Measurements from ENCODE around the gene PDE6B. TPM values are rescaled to one million over a fixed set of nuclear protein-coding genes. Genes with fewer than 3 reads are reported as not detected.

Gene PDE6B
- total RNA-seq, 1 experiment from 2014 or later: 10.8 TPM

DNA sequence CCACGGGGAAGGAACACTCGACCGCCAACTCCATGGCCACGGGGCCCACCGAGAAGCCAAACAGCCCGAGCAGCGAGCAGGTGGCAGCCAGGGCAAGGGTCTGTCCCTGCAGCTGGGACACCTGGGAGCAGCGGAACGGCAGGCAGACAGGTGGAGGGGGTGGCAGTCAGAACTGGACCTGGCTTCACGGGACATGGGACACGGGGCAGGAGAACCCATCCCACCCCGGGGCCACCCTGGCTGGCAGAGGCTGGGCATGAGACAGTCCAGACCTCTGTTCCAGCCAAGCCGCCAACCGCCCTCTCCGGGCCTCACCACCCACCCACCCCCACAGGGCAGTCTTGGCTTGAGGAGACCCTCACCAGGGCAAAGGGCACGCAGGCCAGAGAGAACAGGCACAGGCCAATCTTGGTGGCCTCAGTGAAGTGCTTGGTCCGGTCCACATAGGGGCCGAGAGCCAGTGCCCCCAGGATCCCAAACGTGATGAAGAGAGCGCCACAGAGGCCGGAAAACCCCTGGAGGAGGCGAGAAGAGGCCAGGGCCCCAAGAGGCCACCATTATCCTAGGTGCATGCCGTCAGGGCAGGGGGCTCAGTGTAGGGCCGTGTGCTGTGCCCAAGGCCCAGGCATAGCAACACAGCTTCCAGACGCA lies 58.0 kb downstream of the PDE6B start:
- no peak overlapping the region for H4K91ac ChIP-seq (ENCODE audit: insufficient read length, low read depth, low read length)
- H3T11ph ChIP-seq (ENCODE audit: low read length): no peak overlapping the region
- H3K23ac ChIP-seq (ENCODE audit: insufficient read length, low read depth, low read length): no peak overlapping the region
- H2BK20ac ChIP-seq (ENCODE audit: low read depth, low read length, poor library complexity, severe bottlenecking): no peak overlapping the region
- peaks cover 0 to 3% (median 0%) of the 10 kb centered on the region in 3 experiments; a peak in 2 of 7 replicates for H3K36me3 Mint-ChIP-seq (ENCODE audit: insufficient read depth in 1 of 3, low read depth in 3 of 3)
- no peak overlapping the region for H3K27ac ChIP-seq (ENCODE audit: insufficient read length, low read depth, low read length)
- H3K27me3 Mint-ChIP-seq (ENCODE audit: low read depth): peaks cover 10% of the 10 kb centered on the region
- H3K18ac ChIP-seq (ENCODE audit: insufficient read length, low read depth, low read length): no peak overlapping the region
- H3K4me2 ChIP-seq (ENCODE audit: insufficient read depth, insufficient read length, low read length): no peak overlapping the region
- no peaks in the 10 kb centered on the region for H3K4me1 ChIP-seq (ENCODE audit: insufficient read depth, low read length)
- no peaks in the 10 kb centered on the region for H3K9me3 ChIP-seq (ENCODE audit: control insufficient read depth, low read depth, low read length)
- H3K4me1 Mint-ChIP-seq: peaks cover 6 to 24% of the 10 kb centered on the region in 2 experiments
- peak; percentile 30 for DNase-seq
- no peak overlapping the region for H3K56ac ChIP-seq (ENCODE audit: insufficient read length, low read depth, low read length)
- H3K9ac ChIP-seq (ENCODE audit: extremely low read depth, insufficient read length, low read length): no peak overlapping the region
- no peak overlapping the region for H2BK12ac ChIP-seq (ENCODE audit: insufficient read length, low read depth, low read length)
- H3K9me3 Mint-ChIP-seq: no peaks in the 10 kb centered on the region; a peak in 1 of 5 replicates
- no peak overlapping the region for H2AK5ac ChIP-seq (ENCODE audit: insufficient read length, low read length)
- peaks cover 5% of the 10 kb centered on the region for H3K23me2 ChIP-seq (ENCODE audit: insufficient read length, low read depth, low read length, poor library complexity, severe bottlenecking)
- no peak overlapping the region for H2BK5ac ChIP-seq (ENCODE audit: insufficient read length, low read length)
- no peak overlapping the region for H3K14ac ChIP-seq (ENCODE audit: insufficient read depth, low read length)
- H3K27me3 ChIP-seq (ENCODE audit: insufficient read depth, low read length): no peaks in the 10 kb centered on the region
- no peaks in the 10 kb centered on the region for H3K79me2 ChIP-seq (ENCODE audit: insufficient read depth, low read length)
- H3K4me3 Mint-ChIP-seq: peak overlapping the region in 1 of 2 experiments; percentile 20; a peak in 1 of 5 replicates
- TF ChIP-seq, protein P1, sequence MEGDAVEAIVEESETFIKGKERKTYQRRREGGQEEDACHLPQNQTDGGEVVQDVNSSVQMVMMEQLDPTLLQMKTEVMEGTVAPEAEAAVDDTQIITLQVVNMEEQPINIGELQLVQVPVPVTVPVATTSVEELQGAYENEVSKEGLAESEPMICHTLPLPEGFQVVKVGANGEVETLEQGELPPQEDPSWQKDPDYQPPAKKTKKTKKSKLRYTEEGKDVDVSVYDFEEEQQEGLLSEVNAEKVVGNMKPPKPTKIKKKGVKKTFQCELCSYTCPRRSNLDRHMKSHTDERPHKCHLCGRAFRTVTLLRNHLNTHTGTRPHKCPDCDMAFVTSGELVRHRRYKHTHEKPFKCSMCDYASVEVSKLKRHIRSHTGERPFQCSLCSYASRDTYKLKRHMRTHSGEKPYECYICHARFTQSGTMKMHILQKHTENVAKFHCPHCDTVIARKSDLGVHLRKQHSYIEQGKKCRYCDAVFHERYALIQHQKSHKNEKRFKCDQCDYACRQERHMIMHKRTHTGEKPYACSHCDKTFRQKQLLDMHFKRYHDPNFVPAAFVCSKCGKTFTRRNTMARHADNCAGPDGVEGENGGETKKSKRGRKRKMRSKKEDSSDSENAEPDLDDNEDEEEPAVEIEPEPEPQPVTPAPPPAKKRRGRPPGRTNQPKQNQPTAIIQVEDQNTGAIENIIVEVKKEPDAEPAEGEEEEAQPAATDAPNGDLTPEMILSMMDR (conservative IDR thresholded peaks at IDR 0.05): no peak
- H3K4ac ChIP-seq (ENCODE audit: low read depth, low read length): no peak overlapping the region
- H4K20me1 ChIP-seq (ENCODE audit: control insufficient read depth, insufficient read depth, insufficient read length): no peaks in the 10 kb centered on the region
- WGBS (ENCODE audit: extremely low coverage, insufficient read length, low lambda C conversion rate): no CpG with 5 or more reads among the region's 25 CpGs
- H4K5ac ChIP-seq (ENCODE audit: insufficient read length, low read depth, low read length): no peak overlapping the region
- H2AFZ ChIP-seq (ENCODE audit: low read length): no peak overlapping the region
- H3K79me1 ChIP-seq (ENCODE audit: insufficient read depth, low read depth, low read length, poor library complexity, severe bottlenecking): no peaks in the 10 kb centered on the region
- H2BK15ac ChIP-seq (ENCODE audit: low read depth, low read length): no peak overlapping the region
- no peak overlapping the region for H4K8ac ChIP-seq (replicated peaks; ENCODE audit: insufficient read length, low read depth, low read length)
- H2BK120ac ChIP-seq (ENCODE audit: low read depth, low read length, poor library complexity, severe bottlenecking): no peak overlapping the region
- H3K27ac Mint-ChIP-seq: peak overlapping the region in 1 of 3 experiments; percentile 31; a peak in 1 of 7 replicates

Data from H9 (cell line).